Activated CD8-positive, alpha-beta memory T cell treated with anti-CD3 and anti-CD28 coated beads for 24 hours (primary cell): ENCODE measurements around the gene RNF38.

Experiments used
- DNase-seq: peaks from one replicate; pipeline ENCODE4 v3.0.0-alpha.2; 2020

The RNF38 gene

DNA sequence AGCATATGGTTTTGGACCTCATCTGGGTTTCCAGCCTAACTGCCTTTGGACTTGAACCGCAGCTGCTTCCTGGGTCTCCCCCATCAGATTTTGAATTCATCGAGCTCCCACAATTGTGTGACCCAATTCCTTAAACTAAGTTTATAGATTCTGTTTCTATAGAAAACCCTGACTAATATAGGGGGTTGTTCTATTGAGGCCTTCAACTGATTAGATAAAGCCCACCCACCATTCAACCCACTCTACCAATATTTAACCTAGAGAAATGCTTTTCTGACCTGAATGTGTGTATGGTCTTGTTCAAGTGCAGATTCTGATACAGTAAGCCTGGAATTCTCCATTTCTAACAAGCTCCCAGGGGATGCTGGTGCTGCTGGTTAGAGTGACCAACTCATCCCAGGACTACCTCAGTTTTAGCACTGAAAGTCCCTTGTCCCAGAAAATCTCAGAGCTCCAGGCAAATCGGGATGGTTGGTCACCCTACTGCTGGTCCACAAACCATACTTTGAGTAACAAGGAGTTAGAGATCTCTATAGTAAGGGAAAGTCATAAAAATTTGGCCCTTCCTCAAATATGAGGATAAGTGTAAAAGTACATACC is 110.1 kb downstream of the RNF38 start:
- no peak for DNase-seq

DNA sequence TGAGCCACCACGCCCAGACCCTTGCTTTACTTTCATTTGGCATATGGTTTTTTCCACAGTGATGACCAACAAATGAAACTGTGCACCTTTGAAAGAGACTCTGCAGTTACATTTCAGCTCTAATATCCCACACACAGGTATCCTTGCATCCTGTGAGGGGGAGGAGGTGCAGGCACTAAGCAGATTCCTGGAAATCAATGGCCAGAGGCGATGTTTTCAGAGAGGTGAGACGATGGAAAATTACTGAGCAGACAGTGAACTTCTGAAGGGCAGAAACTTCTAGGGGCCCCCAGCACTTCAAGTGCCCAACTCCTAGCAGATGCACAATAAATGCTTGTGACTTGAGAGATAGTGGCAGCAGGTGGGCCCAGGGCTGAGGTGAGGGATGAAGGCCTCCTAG is 112.0 kb downstream of the RNF38 start:
- DNase-seq, result no peak
